ENCODE data around the gene PSMD13.

Gene PSMD13

GRCh38 chr11:221998-222789 is 14.6 kb upstream of the PSMD13 start:
- H3K36me3 ChIP-seq (ENCODE audit: insufficient read depth, insufficient read length, low read length) = peaks cover 8% of the 10 kb centered on the region
- no peak overlapping the region for H3K4me3 ChIP-seq (ENCODE audit: insufficient read length, low read depth)
- H3K9ac ChIP-seq (ENCODE audit: insufficient read length, low read depth) = no peak overlapping the region
- H3K27me3 ChIP-seq (ENCODE audit: insufficient read depth, insufficient read length) = no peaks in the 10 kb centered on the region
- DNase-seq (ENCODE audit: low read depth, low spot score) = no peak
- H3K9me3 ChIP-seq (ENCODE audit: insufficient read depth, low read length) = no peaks in the 10 kb centered on the region
- H3K4me1 ChIP-seq (ENCODE audit: insufficient read depth, insufficient read length) = no peaks in the 10 kb centered on the region
- no peak for TF ChIP-seq YY1 (IDR thresholded peaks at IDR 0.05; ENCODE audit: insufficient read depth, insufficient read length)
- no peak for TF ChIP-seq ZNF274 (IDR thresholded peaks at IDR 0.05; ENCODE audit: low read depth, low read length)
- TF ChIP-seq SUZ12 (IDR thresholded peaks at IDR 0.05; ENCODE audit: extremely low read depth, insufficient read depth, insufficient read length) = no peak

DNA sequence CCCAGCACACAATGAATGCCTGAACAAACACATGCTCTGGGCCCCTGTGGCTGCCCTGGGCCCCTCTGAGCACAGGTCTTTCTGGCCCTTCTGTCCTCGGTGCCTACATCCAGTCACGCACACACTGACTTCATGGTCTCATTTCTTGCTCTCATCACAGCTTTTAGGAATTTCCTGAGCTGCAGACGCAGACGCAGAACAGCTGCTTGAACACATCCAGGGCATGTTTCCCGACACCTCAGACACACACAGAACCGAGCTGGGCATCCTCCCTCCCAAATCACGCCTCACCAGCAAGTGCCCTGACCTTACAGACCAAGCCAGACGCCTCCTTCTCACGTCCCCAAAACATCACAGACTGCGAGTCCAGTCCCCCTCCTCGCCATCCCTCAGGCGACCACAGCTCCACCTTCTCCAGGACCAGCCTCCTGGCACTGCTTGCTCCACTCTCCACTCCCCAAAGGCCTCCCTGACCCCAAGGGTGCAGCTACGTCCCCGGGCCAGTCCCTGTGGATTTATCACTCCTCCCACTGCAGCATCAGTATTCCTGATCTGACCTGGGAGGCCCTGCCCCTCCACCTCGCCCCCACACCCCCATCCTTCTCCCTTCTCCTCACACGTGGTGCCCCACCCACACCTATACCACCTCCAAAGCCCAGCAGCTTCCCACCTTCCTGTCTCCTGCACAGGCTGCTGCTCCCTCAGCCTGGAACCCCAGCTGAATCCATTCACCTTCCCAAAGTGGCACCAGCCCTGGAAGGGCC is 13.6 kb upstream of the PSMD13 start:
- Histone ChIP-seq H3K9ac (ENCODE audit: insufficient read length, low read depth) (no peak overlapping the region), H3K27me3 (ENCODE audit: insufficient read depth, insufficient read length) (no peaks in the 10 kb centered on the region), H3K4me1 (ENCODE audit: insufficient read depth, insufficient read length) (no peaks in the 10 kb centered on the region), H3K9me3 (ENCODE audit: insufficient read depth, low read length) (no peaks in the 10 kb centered on the region), H3K4me3 (ENCODE audit: insufficient read length, low read depth) (no peak overlapping the region), H3K36me3 (ENCODE audit: insufficient read depth, insufficient read length, low read length) (peaks cover 8% of the 10 kb centered on the region)
- TF ChIP-seq SUZ12 (IDR thresholded peaks at IDR 0.05; ENCODE audit: extremely low read depth, insufficient read depth, insufficient read length) (no peak), ZNF274 (IDR thresholded peaks at IDR 0.05; ENCODE audit: low read depth, low read length) (no peak), YY1 (IDR thresholded peaks at IDR 0.05; ENCODE audit: insufficient read depth, insufficient read length) (no peak)
- no peak for DNase-seq (ENCODE audit: low read depth, low spot score)

- Histone ChIP-seq H3K9me3 (ENCODE audit: insufficient read depth, low read length) (no peaks in the 10 kb centered on the region), H3K9ac (ENCODE audit: insufficient read length, low read depth) (no peak overlapping the region), H3K27me3 (ENCODE audit: insufficient read depth, insufficient read length) (no peaks in the 10 kb centered on the region), H3K4me1 (ENCODE audit: insufficient read depth, insufficient read length) (no peaks in the 10 kb centered on the region), H3K4me3 (ENCODE audit: insufficient read length, low read depth) (no peak overlapping the region), H3K36me3 (ENCODE audit: insufficient read depth, insufficient read length, low read length) (peaks cover 8% of the 10 kb centered on the region)
- no peak for TF ChIP-seq SUZ12 (IDR thresholded peaks at IDR 0.05; ENCODE audit: extremely low read depth, insufficient read depth, insufficient read length)
- TF ChIP-seq ZNF274 (IDR thresholded peaks at IDR 0.05; ENCODE audit: low read depth, low read length) = no peak
- no peak for TF ChIP-seq YY1 (IDR thresholded peaks at IDR 0.05; ENCODE audit: insufficient read depth, insufficient read length)
- no peak for DNase-seq (ENCODE audit: low read depth, low spot score)
Observed at GRCh38 chr11:223884-224283, 12.9 kb upstream of the PSMD13 start.

- peaks cover 8% of the 10 kb centered on the region for H3K36me3 ChIP-seq (ENCODE audit: insufficient read depth, insufficient read length, low read length)
- TF ChIP-seq SUZ12 (IDR thresholded peaks at IDR 0.05; ENCODE audit: extremely low read depth, insufficient read depth, insufficient read length) (no peak), ZNF274 (IDR thresholded peaks at IDR 0.05; ENCODE audit: low read depth, low read length) (no peak), YY1 (IDR thresholded peaks at IDR 0.05; ENCODE audit: insufficient read depth, insufficient read length) (no peak)
- H3K9me3 ChIP-seq (ENCODE audit: insufficient read depth, low read length) = no peaks in the 10 kb centered on the region
- no peak overlapping the region for H3K4me3 ChIP-seq (ENCODE audit: insufficient read length, low read depth)
- H3K4me1 ChIP-seq (ENCODE audit: insufficient read depth, insufficient read length) = no peaks in the 10 kb centered on the region
- no peak overlapping the region for H3K9ac ChIP-seq (ENCODE audit: insufficient read length, low read depth)
- H3K27me3 ChIP-seq (ENCODE audit: insufficient read depth, insufficient read length) = no peaks in the 10 kb centered on the region
- DNase-seq (ENCODE audit: low read depth, low spot score) = no peak
Observed at GRCh38 chr11:224424-224823, 12.4 kb upstream of the PSMD13 start.

DNA sequence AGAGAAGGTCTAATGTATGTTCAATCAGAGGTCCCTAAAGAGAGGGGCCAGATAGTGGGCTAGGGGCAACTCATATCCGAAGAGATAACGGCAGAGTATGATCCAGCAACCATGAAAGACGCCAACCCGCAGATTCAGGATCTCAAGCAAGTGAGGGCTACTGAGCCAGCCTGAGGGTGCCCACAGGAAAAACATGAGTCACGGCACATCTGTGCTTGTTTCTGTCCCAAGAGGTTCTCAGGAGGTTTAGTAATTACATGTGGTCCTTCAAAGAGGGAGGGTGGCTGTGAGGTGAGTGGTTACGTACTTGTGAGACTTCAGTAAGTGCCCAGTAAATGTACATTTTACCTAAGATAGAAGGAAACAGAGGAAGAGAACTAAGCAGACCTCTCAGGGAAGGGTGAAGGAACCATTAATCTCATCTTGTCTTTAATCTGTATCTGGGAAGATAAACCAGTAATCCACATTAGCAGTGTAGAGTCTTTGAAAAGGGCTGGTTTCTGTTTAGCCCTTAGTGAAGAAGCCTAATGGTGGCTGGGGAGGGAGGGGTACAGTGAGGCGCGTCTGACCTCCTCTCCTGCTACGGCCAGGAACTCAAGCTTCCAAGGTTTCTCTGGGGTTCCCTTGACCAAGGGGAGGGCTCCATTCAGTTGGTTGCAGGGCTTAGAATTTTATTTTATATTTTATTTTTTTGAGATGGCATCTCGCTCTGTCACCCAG is 10.9 kb upstream of the PSMD13 start:
- DNase-seq (ENCODE audit: low read depth, low spot score) = no peak
- Histone ChIP-seq H3K9ac (ENCODE audit: insufficient read length, low read depth) (no peak overlapping the region), H3K27me3 (ENCODE audit: insufficient read depth, insufficient read length) (no peaks in the 10 kb centered on the region), H3K9me3 (ENCODE audit: insufficient read depth, low read length) (no peaks in the 10 kb centered on the region), H3K36me3 (ENCODE audit: insufficient read depth, insufficient read length, low read length) (peaks cover 13% of the 10 kb centered on the region), H3K4me1 (ENCODE audit: insufficient read depth, insufficient read length) (no peaks in the 10 kb centered on the region), H3K4me3 (ENCODE audit: insufficient read length, low read depth) (no peak overlapping the region)
- no peak for TF ChIP-seq SUZ12 (IDR thresholded peaks at IDR 0.05; ENCODE audit: extremely low read depth, insufficient read depth, insufficient read length)
- no peak for TF ChIP-seq ZNF274 (IDR thresholded peaks at IDR 0.05; ENCODE audit: low read depth, low read length)
- TF ChIP-seq YY1 (IDR thresholded peaks at IDR 0.05; ENCODE audit: insufficient read depth, insufficient read length) = no peak

- Histone ChIP-seq H3K4me1 (ENCODE audit: insufficient read depth, insufficient read length) (peaks cover 1% of the 10 kb centered on the region), H3K27me3 (ENCODE audit: insufficient read depth, insufficient read length) (no peaks in the 10 kb centered on the region), H3K36me3 (ENCODE audit: insufficient read depth, insufficient read length, low read length) (peaks cover 14% of the 10 kb centered on the region), H3K9me3 (ENCODE audit: insufficient read depth, low read length) (no peaks in the 10 kb centered on the region), H3K9ac (ENCODE audit: insufficient read length, low read depth) (no peak overlapping the region), H3K4me3 (ENCODE audit: insufficient read length, low read depth) (no peak overlapping the region)
- TF ChIP-seq YY1 (IDR thresholded peaks at IDR 0.05; ENCODE audit: insufficient read depth, insufficient read length) (no peak), SUZ12 (IDR thresholded peaks at IDR 0.05; ENCODE audit: extremely low read depth, insufficient read depth, insufficient read length) (no peak), ZNF274 (IDR thresholded peaks at IDR 0.05; ENCODE audit: low read depth, low read length) (no peak)
- DNase-seq (ENCODE audit: low read depth, low spot score) = no peak
Observed at GRCh38 chr11:227824-228379, 8.9 kb upstream of the PSMD13 start.

Measured in NT2/D1 (cell line).